AG04450 (cell line): ENCODE measurements around the gene TRMT112. TPM values are rescaled to one million over a fixed set of nuclear protein-coding genes. Genes with fewer than 3 reads are reported as not detected.

ENCODE experiments used
- CTCF ChIA-PET: fragments of 300-600, 350-600 bp; formaldehyde crosslinking; extraction: SDS; loops from one replicate; lab custom pipeline; 2022; ENCODE audit warnings: antibody characterized with exemption, inconsistent platforms; lab: Charles Lee
- POLR2A ChIA-PET: fragments of 350-600 bp; formaldehyde crosslinking; extraction: SDS; loops from one replicate; lab custom pipeline; 2021; ENCODE audit warnings: antibody characterized with exemption, inconsistent platforms; lab: Yijun Ruan, JAX
- DNase-seq: peaks from one replicate; pipeline ENCODE4 v3.0.0-alpha.2; 2011; ENCODE audit warnings: low read depth, low spot score
- H3K27ac ChIP-seq: one replicate; pipeline ENCODE4 v1.5.1; 2012; ENCODE audit warnings: low read depth, low read length, control low read depth
- H3K27me3 ChIP-seq: one replicate; pipeline ENCODE4 v1.6.0; 2012; ENCODE audit warnings: low read length; ENCODE audit not compliant: control insufficient read depth, insufficient read depth
- H3K4me3 ChIP-seq: 2 replicates; pipeline ENCODE4 v1.5.1; 2011; ENCODE audit warnings: mild to moderate bottlenecking, low read depth, low read length, control low read depth
- H3K9me3 ChIP-seq: 2 replicates; pipeline ENCODE4 v1.5.1; 2012; ENCODE audit warnings: low read length; ENCODE audit not compliant: control insufficient read depth, insufficient read depth
- polyA plus RNA-seq: library from polyadenylated mRNA; depleted of rRNA; stranded (reverse); fragments of >200 nt; gene quantifications from 2 replicates; pipeline ENCODE4 v1.2.3, GENCODE V29; 2011
- TF ChIP-seq, protein P1 (sequence below): IDR thresholded peaks from 2 replicates; pipeline ENCODE4 v1.5.1; 2011; ENCODE audit warnings: low read depth, low read length, control low read depth, inconsistent platforms

TRMT112 gene
- polyA plus RNA-seq, 1 experiment: 194 TPM

- Histone ChIP-seq H3K27ac (peak overlapping the region; percentile 84), H3K4me3 (peak overlapping the region; percentile 72), H3K27me3 (peaks cover 19% of the 10 kb centered on the region), H3K9me3 (no peaks in the 10 kb centered on the region; the same call in 1 of the 2 replicates)
- no peak for DNase-seq
- TF ChIP-seq, protein P1, sequence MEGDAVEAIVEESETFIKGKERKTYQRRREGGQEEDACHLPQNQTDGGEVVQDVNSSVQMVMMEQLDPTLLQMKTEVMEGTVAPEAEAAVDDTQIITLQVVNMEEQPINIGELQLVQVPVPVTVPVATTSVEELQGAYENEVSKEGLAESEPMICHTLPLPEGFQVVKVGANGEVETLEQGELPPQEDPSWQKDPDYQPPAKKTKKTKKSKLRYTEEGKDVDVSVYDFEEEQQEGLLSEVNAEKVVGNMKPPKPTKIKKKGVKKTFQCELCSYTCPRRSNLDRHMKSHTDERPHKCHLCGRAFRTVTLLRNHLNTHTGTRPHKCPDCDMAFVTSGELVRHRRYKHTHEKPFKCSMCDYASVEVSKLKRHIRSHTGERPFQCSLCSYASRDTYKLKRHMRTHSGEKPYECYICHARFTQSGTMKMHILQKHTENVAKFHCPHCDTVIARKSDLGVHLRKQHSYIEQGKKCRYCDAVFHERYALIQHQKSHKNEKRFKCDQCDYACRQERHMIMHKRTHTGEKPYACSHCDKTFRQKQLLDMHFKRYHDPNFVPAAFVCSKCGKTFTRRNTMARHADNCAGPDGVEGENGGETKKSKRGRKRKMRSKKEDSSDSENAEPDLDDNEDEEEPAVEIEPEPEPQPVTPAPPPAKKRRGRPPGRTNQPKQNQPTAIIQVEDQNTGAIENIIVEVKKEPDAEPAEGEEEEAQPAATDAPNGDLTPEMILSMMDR: no peak
- ChIA-PET CTCF (interaction anchor here (0.6 to 5.1 kb wide), 25 partner anchors 9 to 302 kb away, joined by 3 to 125 read pairs (median 4); partner anchors contain the start of genes BAD, FERMT3, GPR137 and KCNK4), POLR2A (interaction anchor here (0.8 to 2.2 kb wide), 5 partner anchors 19 to 78 kb away, joined by 3 to 12 read pairs (median 4); partner anchors contain the start of genes BAD, FKBP2, NUDT22 and TRPT1)
These were observed 13.4 kb downstream of the TRMT112 start for GRCh38 chr11:64304032-64304315.

DNA sequence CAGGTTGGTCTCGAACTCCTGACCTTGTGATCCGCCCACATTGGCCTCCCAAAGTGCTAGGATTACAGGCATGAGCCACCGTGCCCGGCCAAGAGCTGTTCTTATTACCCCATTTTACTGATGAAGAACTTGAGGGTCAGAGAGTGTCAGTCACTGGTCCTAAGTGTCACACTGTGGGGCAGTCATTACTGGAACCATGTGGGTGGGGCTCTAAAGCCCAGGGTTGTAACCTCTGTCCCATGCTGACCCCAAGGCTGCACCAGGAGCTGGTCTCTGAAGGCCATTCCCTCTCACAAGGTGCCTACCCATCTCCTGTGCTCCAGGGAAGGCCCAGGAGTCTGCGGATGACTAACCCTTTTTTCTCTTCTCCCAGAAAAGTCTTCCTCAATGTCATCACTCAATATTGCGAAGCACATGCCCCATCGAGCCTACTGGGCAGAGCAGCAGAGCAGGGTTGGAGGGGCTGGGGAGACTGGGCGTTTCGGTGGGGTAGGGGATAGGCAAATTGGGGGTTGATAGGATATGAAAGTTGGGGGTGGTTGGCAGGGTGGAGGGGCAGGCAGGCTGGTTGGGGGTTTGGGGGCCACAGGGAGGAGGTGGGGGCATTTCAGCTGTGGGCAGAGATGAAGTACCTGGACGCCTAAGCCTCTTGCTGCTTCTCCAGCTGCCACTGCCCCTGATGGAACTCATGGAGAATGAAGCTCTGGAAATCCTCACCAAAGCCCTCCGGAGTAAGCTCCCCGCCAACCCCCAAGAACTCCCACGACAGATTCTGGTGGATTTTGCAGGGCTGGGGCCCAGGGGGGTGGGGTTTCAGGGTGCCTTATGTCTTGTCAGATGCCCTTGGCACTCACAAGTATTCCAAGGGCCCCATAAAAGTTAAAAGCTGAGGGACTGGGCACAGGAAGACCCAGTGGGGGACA lies 14.0 kb downstream of the TRMT112 start:
- Histone ChIP-seq H3K27me3 (peaks cover 25% of the 10 kb centered on the region), H3K27ac (no peak overlapping the region), H3K4me3 (no peak overlapping the region), H3K9me3 (no peaks in the 10 kb centered on the region; the same call in 1 of the 2 replicates)
- DNase-seq: no peak
- POLR2A ChIA-PET: interaction anchor here (0.8 to 2.2 kb wide), 3 partner anchors 18 to 62 kb away, joined by 3 to 12 read pairs (median 5); partner anchors contain the start of genes BAD and FKBP2
- TF ChIP-seq, protein P1: no peak
- CTCF ChIA-PET: interaction anchor here (0.6 to 5.1 kb wide), 25 partner anchors 8 to 302 kb away, joined by 3 to 125 read pairs (median 4); partner anchors contain the start of genes BAD, FERMT3, GPR137 and KCNK4

- Histone ChIP-seq H3K9me3 (peaks cover 4% of the 10 kb centered on the region; the same call in 1 of the 2 replicates), H3K27me3 (peaks cover 58% of the 10 kb centered on the region), H3K27ac (no peak within 1 kb of the TSS), H3K4me3 (peak within 1 kb of the TSS; percentile 31)
- CTCF ChIA-PET: interaction anchor here (0.8 to 5.1 kb wide), 20 partner anchors 11 to 448 kb away, joined by 3 to 125 read pairs (median 6); partner anchors contain the start of genes BAD, FERMT3, GPR137 and KCNK4
- TF ChIP-seq, protein P1: no peak
- POLR2A ChIA-PET: interaction anchor here (0.6 to 1.1 kb wide), 5 partner anchors 29 to 115 kb away, joined by 3 to 7 read pairs (median 3); no protein-coding TSS in a partner anchor
- no peak for DNase-seq
These were observed 17.3 kb downstream of the TRMT112 start, which contains the start of gene CATSPERZ for GRCh38 chr11:64299847-64300648. Gene CATSPERZ (plus strand): TSS chr11:64300358. CDS start chr11:64300411, 53 bp downstream.

DNA sequence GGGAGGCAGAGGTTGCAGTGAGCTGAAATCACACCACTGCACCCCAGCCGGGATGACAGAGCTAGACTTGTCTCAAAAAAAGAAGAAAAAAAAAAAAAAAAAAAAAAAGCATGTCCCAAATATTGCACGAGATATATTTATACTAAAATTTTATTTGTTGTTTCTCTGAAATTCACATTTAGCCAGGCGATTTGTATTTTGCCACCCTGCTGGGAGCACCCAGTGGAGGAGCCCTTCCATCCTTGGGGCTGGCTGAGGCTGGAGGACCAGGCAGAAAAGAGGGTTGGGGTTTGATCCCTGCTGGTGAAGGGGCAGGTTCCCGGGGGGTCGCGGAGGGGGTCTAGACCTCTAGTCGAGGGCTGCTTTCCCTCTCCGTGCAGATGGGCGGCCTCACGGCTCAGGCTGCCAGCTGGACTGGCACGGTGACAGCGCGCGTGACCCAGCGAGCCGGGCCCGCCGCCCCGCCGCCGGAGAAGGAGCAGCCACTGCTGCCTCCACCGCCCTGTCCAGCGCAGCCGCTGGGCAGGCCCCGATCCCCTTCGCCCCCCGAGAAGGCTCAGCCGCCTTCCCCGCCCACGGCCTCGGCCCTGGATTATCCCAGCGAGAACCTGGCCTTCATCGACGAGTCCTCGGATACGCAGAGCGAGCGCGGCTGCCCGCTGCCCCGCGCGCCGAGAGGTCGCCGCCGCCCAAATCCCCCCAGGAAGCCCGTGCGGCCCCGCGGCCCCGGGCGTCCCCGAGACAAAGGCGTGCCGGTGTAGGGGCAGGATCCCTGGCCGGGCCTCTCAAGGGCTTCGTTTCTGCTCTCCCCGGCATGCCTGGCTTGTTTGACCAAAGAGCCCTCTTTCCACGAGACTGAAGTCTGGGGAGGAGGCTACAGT lies 18.2 kb downstream of the TRMT112 start:
- DNase-seq: no peak
- H3K4me3 ChIP-seq: peak overlapping the region; percentile 27; the same call in 1 of the 2 replicates
- ChIA-PET CTCF (interaction anchor here (0.7 to 1.0 kb wide), 2 partner anchors 14 to 95 kb away, joined by 3 read pairs; no protein-coding TSS in a partner anchor), POLR2A (no interaction called here)
- no peak overlapping the region for H3K27ac ChIP-seq
- peaks cover 4% of the 10 kb centered on the region; the same call in 1 of the 2 replicates for H3K9me3 ChIP-seq
- H3K27me3 ChIP-seq: peaks cover 65% of the 10 kb centered on the region
- TF ChIP-seq, protein P1: no peak
